ENCODE measurements around the gene TMPRSS12.

- TF ChIP-seq CTCF (IDR thresholded peaks at IDR 0.05; ENCODE audit: low read depth, low read length, poor library complexity, severe bottlenecking) (no peak), EZH2phosphoT487 (IDR thresholded peaks at IDR 0.05; ENCODE audit: borderline replicate concordance, low read length) (no peak)
These were observed 73.6 kb downstream of the TMPRSS12 start for GRCh38 chr12:50916292-50916691.

All from DOHH2 (cell line).